Right renal pelvis (tissue), 4 donors: Measurements from ENCODE around the gene SCD5. TPM values are rescaled to one million over a fixed set of nuclear protein-coding genes. Genes with fewer than 3 reads are reported as not detected.

Source experiments
- DNase-seq, 4 donors: peaks; one replicate each; pipeline ENCODE4 v3.0.0-alpha.2; 2013; ENCODE audit warnings: low read depth in 4 of 4, low spot score in 3 of 4, missing footprints in 1 of 4
- polyA plus RNA-seq, 4 donors: library from polyadenylated mRNA; unstranded; fragments of 120-200 nt; gene quantifications; one replicate each; pipeline ENCODE4 v1.2.1, GENCODE V29; 2013; ENCODE audit not compliant: insufficient read length in 4 of 4

SCD5 gene
- polyA plus RNA-seq, 4 donors: 34.5 to 58.7 (median 45.7) TPM

GRCh38 chr4:82797405-82798111 lies 1.0 kb downstream of the SCD5 start:
- DNase-seq: no peak

GRCh38 chr4:82797040-82797404 lies 1.6 kb downstream of the SCD5 start:
- no peak for DNase-seq

GRCh38 chr4:82792912-82793649 lies 5.5 kb downstream of the SCD5 start:
- no peak for DNase-seq

- DNase-seq: no peak
Measured at GRCh38 chr4:82791179-82791578, 7.4 kb downstream of the SCD5 start.

GRCh38 chr4:82790060-82790660 lies 8.4 kb downstream of the SCD5 start:
- no peak for DNase-seq

GRCh38 chr4:82789025-82789776 lies 9.4 kb downstream of the SCD5 start:
- no peak for DNase-seq

- DNase-seq: no peak
Measured at GRCh38 chr4:82787342-82787741, 11.3 kb downstream of the SCD5 start.

GRCh38 chr4:82786828-82787227 lies 11.8 kb downstream of the SCD5 start:
- no peak for DNase-seq

- DNase-seq: no peak
Measured at GRCh38 chr4:82785611-82786400, 12.8 kb downstream of the SCD5 start.

- DNase-seq: no peak
Measured at GRCh38 chr4:82784681-82785610, 13.7 kb downstream of the SCD5 start.

- no peak for DNase-seq
Measured at GRCh38 chr4:82782626-82783345, 15.8 kb downstream of the SCD5 start.

- DNase-seq: peak in 1 of 4 donors; percentile 58
Measured at GRCh38 chr4:82780752-82781231, 17.8 kb downstream of the SCD5 start.

- DNase-seq: no peak
Measured at GRCh38 chr4:82780170-82780751, 18.3 kb downstream of the SCD5 start.

- DNase-seq: no peak
Measured at GRCh38 chr4:82779032-82779431, 19.6 kb downstream of the SCD5 start.

- DNase-seq: no peak
Measured at GRCh38 chr4:82777857-82778525, 20.6 kb downstream of the SCD5 start.

- no peak for DNase-seq
Measured at GRCh38 chr4:82776925-82777542, 21.6 kb downstream of the SCD5 start.

- no peak for DNase-seq
Measured at GRCh38 chr4:82775243-82775642, 23.4 kb downstream of the SCD5 start.
